Spleen (tissue), 11 donors: ENCODE results near the gene CSN2. TPM values are rescaled to one million over a fixed set of nuclear protein-coding genes. Genes with fewer than 3 reads are reported as not detected.

Source experiments
- DNase-seq: peaks from one replicate; pipeline ENCODE4 v3.0.0-alpha.2; 2020
- H3K27ac ChIP-seq, 8 donors: fragments of 200-600 bp; sonication (generic) in 7 of 8; 1 replicate in 4 of 8; 2 replicates in 4 of 8; pipeline versions ENCODE4 v1.5.0 to v1.8.0; 2016 to 2021; ENCODE audit warnings: inconsistent platforms in 4 of 8, mild to moderate bottlenecking in 4 of 8, moderate library complexity in 1 of 8
- H3K27me3 ChIP-seq, 7 donors: fragments of 200-600 bp; sonication (generic) in 6 of 7; replicated peaks in 1 of 7; 1 replicate in 4 of 7; 2 replicates in 3 of 7; pipeline versions ENCODE4 v1.5.0 to v1.8.0; 2016 to 2021; ENCODE audit warnings: inconsistent platforms in 3 of 7, mild to moderate bottlenecking in 1 of 7
- H3K36me3 ChIP-seq, 6 donors: fragments of 200-600 bp; sonication (generic) in 5 of 6; 1 replicate in 4 of 6; 2 replicates in 2 of 6; pipeline versions ENCODE4 v1.5.0 to v1.8.0; 2016 to 2021; ENCODE audit warnings: inconsistent platforms in 2 of 6
- H3K4me1 ChIP-seq, 6 donors: fragments of 200-600 bp; sonication (generic) in 5 of 6; 1 replicate in 3 of 6; 2 replicates in 3 of 6; pipeline versions ENCODE4 v1.5.0 to v1.8.0; 2016 to 2021; ENCODE audit warnings: inconsistent platforms in 3 of 6
- H3K4me3 ChIP-seq, 8 donors: fragments of 200-600 bp; sonication (generic) in 7 of 8; 1 replicate in 4 of 8; 2 replicates in 4 of 8; pipeline versions ENCODE4 v1.5.0 to v1.8.0; 2016 to 2021; ENCODE audit warnings: inconsistent platforms in 4 of 8, mild to moderate bottlenecking in 4 of 8, moderate library complexity in 2 of 8
- H3K9me3 ChIP-seq, 8 donors: fragments of 200-600 bp; sonication (generic) in 7 of 8; 1 replicate in 4 of 8; 2 replicates in 4 of 8; pipeline versions ENCODE4 v1.5.0 to v1.8.0; 2016 to 2021; ENCODE audit warnings: inconsistent platforms in 4 of 8
- CTCF ChIP-seq, 11 experiments: fragments of 200-600 bp in 7 of 11; fragments of 450-650 bp in 4 of 11; sonication (generic) in 4 of 11; IDR thresholded peaks in 8 of 11; conservative IDR thresholded peaks in 3 of 11; 1 replicate in 7 of 11; 2 replicates in 4 of 11; pipeline versions ENCODE4 v1.4.0 to v1.8.0; 2016 to 2021; ENCODE audit warnings: antibody characterized with exemption in 11 of 11, inconsistent platforms in 4 of 11, mild to moderate bottlenecking in 1 of 11
- POLR2A ChIP-seq, 3 donors: fragments of 450-650 bp; IDR thresholded peaks; one replicate each; pipeline ENCODE4 v1.5.1; 2017; ENCODE audit warnings: antibody characterized with exemption in 3 of 3, mild to moderate bottlenecking in 1 of 3
- POLR2AphosphoS5 ChIP-seq, 3 donors: sonication (generic); formaldehyde crosslinking; IDR thresholded peaks; one replicate each; pipeline ENCODE4 v1.5.1; 2017; ENCODE audit warnings: antibody characterized with exemption in 3 of 3
- WGBS, 5 donors: extraction: QIAGEN DNeasy Blood & Tissue Kit in 3 of 5; methylation state at CpG; one replicate each; pipeline versions ENCODE4 v1.1.5 to v1.1.7; 2013 to 2018; 5-methylcytosine and 5-hydroxymethylcytosine counted together
- intact Hi-C: fragments of 100-400 bp; cut with DNase I; formaldehyde crosslinking; loops from one replicate; pipeline ENCODE4 v1.15.0; 2023; ENCODE audit warnings: low total_unique reads
- polyA plus RNA-seq, 3 donors: library from polyadenylated mRNA; stranded (reverse); fragments of 200-250 nt; gene quantifications; one replicate each; pipeline ENCODE4 v1.2.1, GENCODE V29; 2013
- total RNA-seq, 7 donors: library from RNA; depleted of rRNA in 3 of 7; stranded (reverse); fragments of >200 nt in 3 of 7; fragmentation: NEBNext Ultra II Directional in 4 of 7; extraction: Animal tissue kit (Norgen Biotek cat#: 25700) in 4 of 7; gene quantifications; one replicate each; pipeline versions ENCODE4 v1.1.0 to v1.2.1, GENCODE V29; 2016 to 2021
- donor health status: healthy with polysubstance abuse.
- donor health status: DM: no; HTN: no; CAD: no; lungs with moderate emphysema.
- donor health status: DM: no; HTN: no; CAD: no.
- donor health status: Bipolar disorder and iron deficiency.
- donor health status: healthy.
- donor health status: DM: no; HTN: no; CAD: no.
- donor health status: DM: yes; HTN: yes; CAD: no.

CSN2 gene
- total and polyA plus RNA-seq, 10 donors = not detected

- WGBS, 5 donors = 80 to 95% (median 86%) methylated on average over 1 of the region's 1 CpG
- Histone ChIP-seq H3K4me1 (no peaks in the 10 kb centered on the region), H3K4me3 (no peak overlapping the region), H3K9me3 (no peaks in the 10 kb centered on the region), H3K27me3 (no peaks in the 10 kb centered on the region), H3K27ac (no peak overlapping the region), H3K36me3 (no peaks in the 10 kb centered on the region)
- DNase-seq = no peak
- TF ChIP-seq CTCF (IDR thresholded peaks at IDR 0.05 in 8 of 11, conservative IDR thresholded peaks at IDR 0.05 in 3 of 11) (no peak), POLR2AphosphoS5 (IDR thresholded peaks at IDR 0.05) (no peak), POLR2A (IDR thresholded peaks at IDR 0.05) (no peak)
- intact Hi-C loops = no loop called here
These were observed 21.1 kb upstream of the CSN2 start for GRCh38 chr4:69986663-69987062.

- no peaks in the 10 kb centered on the region for H3K36me3 ChIP-seq
- no peaks in the 10 kb centered on the region for H3K27me3 ChIP-seq
- no peak overlapping the region for H3K27ac ChIP-seq
- H3K9me3 ChIP-seq = no peaks in the 10 kb centered on the region
- TF ChIP-seq POLR2AphosphoS5 (IDR thresholded peaks at IDR 0.05) (no peak), CTCF (IDR thresholded peaks at IDR 0.05 in 8 of 11, conservative IDR thresholded peaks at IDR 0.05 in 3 of 11) (no peak), POLR2A (IDR thresholded peaks at IDR 0.05) (no peak)
- H3K4me3 ChIP-seq = no peak overlapping the region
- no peaks in the 10 kb centered on the region for H3K4me1 ChIP-seq
- WGBS, 5 donors = 38 to 69% (median 60%) methylated on average over 2 of the region's 2 CpGs
- intact Hi-C loops = no loop called here
- no peak for DNase-seq
These were observed 18.5 kb upstream of the CSN2 start for GRCh38 chr4:69984030-69984443.

GRCh38 chr4:69977582-69977981 is 12.1 kb upstream of the CSN2 start:
- DNase-seq = no peak
- H3K4me1 ChIP-seq = no peaks in the 10 kb centered on the region
- no peaks in the 10 kb centered on the region for H3K27me3 ChIP-seq
- no peaks in the 10 kb centered on the region for H3K36me3 ChIP-seq
- intact Hi-C loops = no loop called here
- H3K9me3 ChIP-seq = no peaks in the 10 kb centered on the region
- no peak overlapping the region for H3K4me3 ChIP-seq
- TF ChIP-seq POLR2A (IDR thresholded peaks at IDR 0.05) (no peak), CTCF (IDR thresholded peaks at IDR 0.05 in 8 of 11, conservative IDR thresholded peaks at IDR 0.05 in 3 of 11) (no peak), POLR2AphosphoS5 (IDR thresholded peaks at IDR 0.05) (no peak)
- H3K27ac ChIP-seq = no peak overlapping the region

- no peaks in the 10 kb centered on the region for H3K36me3 ChIP-seq
- DNase-seq = no peak
- H3K4me3 ChIP-seq = no peak overlapping the region
- H3K9me3 ChIP-seq = no peaks in the 10 kb centered on the region
- 69 to 92% (median 85%) methylated on average over 1 of the region's 1 CpG for WGBS, 5 donors
- TF ChIP-seq POLR2A (IDR thresholded peaks at IDR 0.05) = no peak
- no peak for TF ChIP-seq CTCF (IDR thresholded peaks at IDR 0.05 in 8 of 11, conservative IDR thresholded peaks at IDR 0.05 in 3 of 11)
- no peaks in the 10 kb centered on the region for H3K4me1 ChIP-seq
- H3K27ac ChIP-seq = no peak overlapping the region
- intact Hi-C loops = no loop called here
- no peaks in the 10 kb centered on the region for H3K27me3 ChIP-seq
These were observed 9.1 kb upstream of the CSN2 start for GRCh38 chr4:69974631-69975030.
